GM21528 (cell line): ENCODE results near the gene SYTL1.

ENCODE experiments used
- ATAC-seq: cut with Tn5 transposase; IDR thresholded peaks from one replicate; pipeline ENCODE4 v1.9.1; 2021; ENCODE audit warnings: mild to moderate bottlenecking, moderate library complexity; ENCODE audit not compliant: unreplicated experiment, low FRiP score

SYTL1 gene

GRCh38 chr1:27318136-27318535 lies 23.7 kb upstream of the SYTL1 start:
- no peak for ATAC-seq

GRCh38 chr1:27318596-27318995 lies 23.2 kb upstream of the SYTL1 start:
- no peak for ATAC-seq

DNA sequence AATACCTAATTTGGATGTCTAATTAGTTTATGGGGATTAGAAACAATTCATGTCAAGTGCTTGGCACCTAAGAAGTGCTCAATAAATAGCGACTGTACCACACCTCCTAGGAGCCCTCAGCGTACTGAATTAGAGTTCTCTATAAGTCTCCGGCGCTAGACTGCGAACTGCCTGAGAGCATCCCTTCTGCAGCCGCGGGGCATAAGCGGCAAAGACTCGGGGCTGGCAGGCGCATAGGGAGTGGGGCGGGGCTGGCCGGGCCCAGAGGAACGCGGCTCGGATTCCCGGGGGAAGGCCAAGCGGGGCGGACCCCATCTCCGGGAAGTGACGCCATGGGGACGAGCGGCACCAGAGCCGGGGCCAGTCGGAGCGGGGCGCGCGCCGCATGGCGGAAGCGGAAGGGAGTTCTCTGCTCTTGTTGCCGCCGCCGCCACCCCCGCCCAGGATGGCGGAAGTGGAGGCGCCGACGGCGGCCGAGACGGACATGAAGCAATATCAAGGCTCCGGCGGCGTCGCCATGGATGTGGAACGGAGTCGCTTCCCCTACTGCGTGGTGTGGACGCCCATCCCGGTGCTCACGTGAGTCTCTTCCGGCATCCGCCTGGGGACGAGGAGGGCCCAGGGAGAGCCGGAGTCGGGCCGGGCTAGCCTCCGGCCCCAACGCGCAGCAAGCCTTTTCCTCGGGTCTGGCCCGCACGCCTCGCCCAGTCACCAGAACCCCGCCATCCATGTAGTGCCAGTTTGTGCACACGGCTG lies 19.8 kb upstream of the SYTL1 start, which contains the start of gene TMEM222:
TMEM222 (plus strand) TSS at position 351 of the 756 bp plus-strand sequence; CDS start at position 386, 35 bp downstream.
- ATAC-seq = peak; percentile 91

- ATAC-seq = peak; percentile 13
Observed at GRCh38 chr1:27322569-27323240, 19.1 kb upstream of the SYTL1 start.

DNA sequence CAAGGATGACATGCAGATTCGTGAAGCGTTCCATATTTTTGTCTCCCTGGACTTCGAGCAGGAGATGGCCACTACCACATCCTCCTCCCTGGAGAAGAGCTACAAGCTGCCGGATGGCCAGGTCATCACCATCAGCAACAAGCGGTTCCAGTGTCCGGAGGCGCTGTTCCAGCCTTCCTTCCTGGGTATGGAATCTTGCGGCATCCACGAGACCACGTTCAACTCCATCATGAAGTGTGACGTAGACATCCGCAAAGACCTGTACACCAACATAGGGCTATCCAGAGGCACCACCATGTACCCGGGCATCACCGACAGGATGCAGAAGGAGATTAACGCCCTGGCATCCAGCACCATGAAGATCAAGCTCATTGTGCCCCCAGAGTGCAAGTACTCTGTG lies 16.5 kb upstream of the SYTL1 start:
- no peak for ATAC-seq

DNA sequence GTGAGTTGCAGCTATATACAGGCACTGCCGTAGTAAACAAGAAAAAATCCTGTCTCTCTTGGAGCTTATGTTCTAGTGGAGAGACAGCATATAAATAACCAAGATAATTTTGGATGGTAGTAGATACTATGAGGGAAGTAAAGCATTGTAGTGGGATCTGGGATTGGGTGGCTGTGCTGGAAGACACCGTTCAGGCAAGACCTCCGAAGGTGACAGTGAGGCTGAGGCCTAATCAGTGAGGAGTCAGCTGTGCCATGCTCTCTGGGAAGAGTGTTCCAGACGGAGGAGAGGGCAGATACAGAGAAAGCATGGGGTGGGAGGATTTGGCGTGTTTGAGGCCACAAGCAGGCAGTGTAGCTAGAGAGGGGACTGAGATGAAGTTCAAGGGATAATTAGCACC lies 13.9 kb upstream of the SYTL1 start:
- no peak for ATAC-seq

DNA sequence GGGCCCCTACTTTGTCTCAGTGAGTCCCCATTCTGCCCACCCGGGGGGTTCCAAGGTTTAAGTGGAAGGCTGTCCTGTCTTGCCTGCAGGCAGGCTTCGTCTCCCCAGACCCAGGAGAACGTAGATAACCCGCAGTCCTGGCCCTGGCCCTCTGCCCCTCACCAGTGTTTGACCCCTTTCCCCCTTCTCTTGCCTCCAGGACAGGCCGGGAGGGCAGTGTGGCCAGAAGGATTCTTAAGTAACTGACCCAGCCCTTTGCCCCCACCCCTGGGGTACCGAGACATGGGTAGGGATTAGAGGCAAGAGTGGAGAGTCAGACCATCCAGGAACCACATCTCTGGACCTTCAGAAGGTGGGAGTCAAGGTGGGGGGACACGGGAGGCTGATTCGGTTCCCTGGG lies 11.0 kb upstream of the SYTL1 start:
- ATAC-seq = no peak

GRCh38 chr1:27331426-27331825 lies 10.4 kb upstream of the SYTL1 start:
- no peak for ATAC-seq

- no peak for ATAC-seq
Observed at GRCh38 chr1:27331922-27332321, 9.9 kb upstream of the SYTL1 start.

DNA sequence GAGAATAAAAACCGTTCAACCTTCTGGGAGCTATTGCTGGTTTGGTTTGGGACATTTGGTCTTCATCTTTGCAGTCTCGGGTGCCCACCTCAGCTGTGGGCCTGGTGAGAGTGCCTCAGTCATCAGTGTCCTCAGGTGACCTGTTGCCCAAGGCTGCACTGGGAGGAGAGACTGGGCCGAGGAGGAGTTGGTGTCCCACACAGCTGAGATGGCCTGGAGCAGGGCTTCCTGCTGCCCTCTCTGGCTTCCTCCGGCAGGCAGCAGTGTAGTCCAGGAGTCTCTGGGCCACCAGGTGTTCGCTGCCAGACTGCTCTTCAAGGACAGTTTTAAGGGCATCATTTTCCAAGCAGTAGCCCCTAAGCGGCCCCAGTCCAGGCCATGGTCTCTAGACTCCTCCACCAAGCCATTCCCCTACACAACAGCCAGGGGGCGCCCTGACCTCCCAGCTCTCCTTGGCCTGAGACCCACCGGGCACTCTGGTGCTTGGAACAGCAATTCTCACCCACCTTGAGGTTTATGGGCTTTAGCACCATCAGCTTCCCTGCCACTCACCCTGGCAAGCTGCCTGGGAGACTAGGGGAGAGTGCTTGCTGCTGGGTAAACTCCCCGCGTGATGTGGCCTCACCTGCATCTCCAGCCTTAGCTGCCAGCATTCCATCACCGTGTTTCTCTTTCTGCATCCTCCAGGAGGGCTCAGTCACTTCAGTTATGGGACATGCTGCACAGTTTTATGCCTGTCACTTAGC lies 9.1 kb upstream of the SYTL1 start:
- ATAC-seq = no peak

- ATAC-seq = no peak
Observed at GRCh38 chr1:27333717-27334279, 8.0 kb upstream of the SYTL1 start.

GRCh38 chr1:27335506-27336422 lies 6.1 kb upstream of the SYTL1 start:
- no peak for ATAC-seq

DNA sequence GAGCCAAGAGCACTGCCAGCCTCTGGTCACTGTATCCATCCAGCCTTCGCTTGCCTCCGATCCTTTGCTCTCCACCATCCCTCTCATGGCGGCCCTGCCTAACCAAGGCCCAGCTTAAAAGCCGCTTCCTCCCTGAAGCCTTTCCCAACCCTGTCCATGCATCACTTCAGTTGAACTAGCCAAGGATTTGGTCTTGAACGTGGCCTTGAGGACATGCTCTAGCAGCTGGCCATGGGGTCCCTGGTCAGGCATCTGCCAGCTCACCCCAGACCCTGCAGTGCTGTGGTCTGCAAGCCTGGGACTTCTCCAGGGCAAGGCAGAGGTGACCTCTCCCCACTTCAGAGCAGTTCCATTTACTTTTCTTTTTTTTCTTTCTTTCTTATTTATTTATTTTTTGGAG lies 5.1 kb upstream of the SYTL1 start:
- ATAC-seq = no peak

DNA sequence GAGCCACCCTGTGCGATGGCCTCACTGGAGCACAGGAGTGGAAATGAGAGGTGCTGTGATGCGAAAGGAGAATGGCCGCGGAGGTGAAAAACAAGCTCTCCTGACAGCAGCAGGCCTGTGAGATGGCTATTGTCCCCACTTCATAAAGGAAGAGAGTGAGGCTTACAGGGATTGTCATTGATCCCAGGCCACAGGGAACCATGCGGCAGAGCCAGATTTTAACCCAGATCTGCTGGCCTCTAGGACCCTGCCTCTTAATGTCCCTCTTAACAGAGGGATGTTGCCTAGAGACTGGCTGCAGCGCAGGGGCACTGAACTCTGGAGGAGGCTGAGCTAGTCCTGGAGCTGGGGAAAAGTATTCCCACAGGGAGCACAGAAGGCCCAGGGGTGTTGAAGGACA lies 3.1 kb upstream of the SYTL1 start:
- no peak for ATAC-seq

GRCh38 chr1:27339213-27339612 lies 2.6 kb upstream of the SYTL1 start:
- ATAC-seq = no peak

DNA sequence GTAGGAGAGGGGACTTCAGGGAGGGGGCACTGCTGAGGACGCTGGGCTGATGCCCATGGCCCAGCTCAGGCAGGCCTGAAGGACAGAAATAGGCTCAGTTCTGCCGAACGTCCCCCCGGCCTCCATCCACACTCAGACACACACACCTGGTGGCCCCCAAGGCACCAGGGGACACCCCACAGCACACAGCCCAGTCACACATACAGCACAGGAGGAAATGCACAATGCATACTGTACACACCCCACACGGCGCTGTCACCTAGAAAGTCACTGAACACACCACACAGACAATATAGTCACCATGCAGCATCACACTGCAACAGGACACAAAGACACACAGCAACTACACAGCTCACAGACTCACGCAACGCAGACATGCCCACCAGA lies 562 bp downstream of the SYTL1 start:
- no peak for ATAC-seq

GRCh38 chr1:27342778-27343638 lies 1.2 kb downstream of the SYTL1 start:
- no peak for ATAC-seq

DNA sequence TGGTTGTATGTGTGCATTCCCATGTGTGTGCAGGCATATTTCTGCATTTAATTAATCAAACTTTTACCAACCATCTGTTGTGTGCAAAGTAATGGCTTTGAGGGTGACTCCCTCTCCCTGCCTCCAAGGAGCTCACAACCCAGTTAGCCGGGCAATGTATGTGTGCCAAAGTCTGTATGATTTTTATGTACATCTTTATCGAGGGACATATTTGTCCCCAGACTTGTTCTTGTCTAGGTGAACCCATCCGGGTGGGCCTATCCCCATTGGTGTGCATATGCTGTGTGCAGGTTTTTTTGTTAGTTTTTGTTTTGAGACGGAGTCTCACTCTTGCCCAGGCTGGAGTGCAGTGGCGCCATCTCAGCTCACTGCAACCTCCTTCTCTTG lies 1.8 kb downstream of the SYTL1 start:
- ATAC-seq = no peak

GRCh38 chr1:27345272-27345671 lies 3.5 kb downstream of the SYTL1 start:
- ATAC-seq = no peak
